Tibial nerve (tissue), 3 donors: ENCODE measurements around the gene PLPP1.

Source experiments
- CTCF ChIP-seq, 5 experiments: fragments of 200-600 bp in 3 of 5; fragments of 450-650 bp in 2 of 5; sonication (generic) in 3 of 5; IDR thresholded peaks; one replicate each; pipeline ENCODE4 v1.5.1; 2016 to 2019; ENCODE audit warnings: antibody characterized with exemption in 5 of 5, mild to moderate bottlenecking in 3 of 5, moderate library complexity in 2 of 5
- POLR2A ChIP-seq, 2 donors: fragments of 450-650 bp; IDR thresholded peaks; one replicate each; pipeline ENCODE4 v1.6.1; 2017; ENCODE audit warnings: antibody characterized with exemption in 2 of 2, mild to moderate bottlenecking in 2 of 2, moderate library complexity in 2 of 2

DNA sequence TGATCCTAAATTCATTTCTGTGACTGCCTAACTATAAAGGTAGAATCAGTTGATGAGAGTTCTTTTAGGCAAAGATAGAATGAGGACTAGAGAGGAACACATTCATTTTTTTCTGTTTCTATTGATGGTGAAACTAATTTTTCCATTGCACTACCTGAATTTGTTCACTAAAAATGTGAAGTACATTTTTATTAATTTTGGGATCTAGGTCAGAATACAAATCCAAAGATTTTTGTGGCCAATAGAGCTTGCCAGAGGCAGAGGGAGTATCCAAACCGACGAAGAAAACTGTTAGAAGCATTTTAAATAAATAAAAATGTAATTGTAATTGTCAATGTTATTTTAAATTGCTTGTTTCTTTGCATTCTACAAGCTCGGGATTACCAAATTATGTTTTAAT, 148.9 kb downstream of the PLPP1 start:
- TF ChIP-seq POLR2A (IDR thresholded peaks at IDR 0.05) = no peak
- TF ChIP-seq CTCF (IDR thresholded peaks at IDR 0.05) = no peak
